Keratinocyte (primary cell): Measurements from ENCODE around the gene BRF1. TPM values are rescaled to one million over a fixed set of nuclear protein-coding genes. Genes with fewer than 3 reads are reported as not detected.

Source experiments
- DNase-seq: peaks from one replicate; pipeline ENCODE4 v3.0.0-alpha.2; 2011; ENCODE audit warnings: low read depth, missing footprints, low spot score
- FAIRE-seq: peaks from 2 replicates; lab custom pipeline; 2011; peaks lifted over from hg19 to GRCh38; lab: Jason Lieb, UNC
- H2AFZ ChIP-seq: 2 replicates; pipeline ENCODE4 v1.6.0; 2012; ENCODE audit warnings: low read length, control low read depth, inconsistent platforms; ENCODE audit not compliant: control insufficient read depth
- H3K27ac ChIP-seq: 2 replicates; pipeline ENCODE4 v1.5.1; 2011; ENCODE audit warnings: low read length; ENCODE audit not compliant: control insufficient read depth, insufficient read depth
- H3K27me3 ChIP-seq: 3 replicates; pipeline ENCODE4 v1.6.0; 2011; ENCODE audit warnings: low read length; ENCODE audit not compliant: control insufficient read depth, insufficient read depth; ENCODE audit errors: extremely low read depth
- H3K36me3 ChIP-seq, 2 experiments: 2 replicates in 1 of 2; 3 replicates in 1 of 2; pipeline ENCODE4 v1.5.1; 2011; ENCODE audit warnings: low read length in 2 of 2, mild to moderate bottlenecking in 1 of 2; ENCODE audit not compliant: control insufficient read depth in 2 of 2, insufficient read depth in 2 of 2; ENCODE audit errors: extremely low read depth in 1 of 2
- H3K4me1 ChIP-seq: 3 replicates; pipeline ENCODE4 v1.5.1; 2011; ENCODE audit warnings: low read length; ENCODE audit not compliant: control insufficient read depth, insufficient read depth; ENCODE audit errors: extremely low read depth
- H3K4me2 ChIP-seq: 3 replicates; pipeline ENCODE4 v1.6.0; 2011; ENCODE audit warnings: low read depth, low read length; ENCODE audit not compliant: control insufficient read depth, insufficient read depth; ENCODE audit errors: extremely low read depth
- H3K4me3 ChIP-seq, 3 experiments: fragments of 200-600 bp in 1 of 3; sonication (generic) in 1 of 3; 2 replicates in 2 of 3; 3 replicates in 1 of 3; pipeline ENCODE4 v1.5.1; 2011 to 2016; ENCODE audit warnings: low read length in 3 of 3, mild to moderate bottlenecking in 3 of 3, control low read depth in 2 of 3, inconsistent platforms in 1 of 3, low read depth in 1 of 3, mixed read lengths in 1 of 3, mixed run types in 1 of 3, moderate library complexity in 1 of 3; ENCODE audit not compliant: control insufficient read depth in 2 of 3, insufficient read depth in 2 of 3; ENCODE audit errors: extremely low read depth in 1 of 3
- H3K79me2 ChIP-seq: 2 replicates; pipeline ENCODE4 v1.6.0; 2012; ENCODE audit warnings: low read length; ENCODE audit not compliant: control insufficient read depth, insufficient read depth
- H3K9ac ChIP-seq: 3 replicates; pipeline ENCODE4 v1.6.0; 2011; ENCODE audit warnings: low read length; ENCODE audit not compliant: control insufficient read depth, insufficient read depth; ENCODE audit errors: extremely low read depth
- H3K9me1 ChIP-seq: 3 replicates; pipeline ENCODE4 v1.6.0; 2011; ENCODE audit warnings: low read length; ENCODE audit not compliant: control insufficient read depth, insufficient read depth; ENCODE audit errors: extremely low read depth
- H3K9me3 ChIP-seq: 2 replicates; pipeline ENCODE4 v1.5.1; 2012; ENCODE audit warnings: low read depth, low read length; ENCODE audit not compliant: control insufficient read depth
- H4K20me1 ChIP-seq: 3 replicates; pipeline ENCODE4 v1.6.0; 2011; ENCODE audit warnings: low read length; ENCODE audit not compliant: control insufficient read depth, insufficient read depth; ENCODE audit errors: extremely low read depth
- EZH2 ChIP-seq: IDR thresholded peaks from one replicate; pipeline ENCODE4 v1.6.1; 2012; ENCODE audit warnings: inconsistent platforms, mild to moderate bottlenecking, low read length, moderate library complexity
- dilution Hi-C: fragments of 300-500 bp; cut with MboI; formaldehyde crosslinking; loops from one replicate; pipeline ENCODE4 v1.7.0; 2020; ENCODE audit warnings: low sequenced_read_pairs; ENCODE audit not compliant: extremely low pct_ligation_motif_present
- polyA plus RNA-seq, 5 experiments: library from polyadenylated mRNA; depleted of rRNA in 3 of 5; stranded (reverse) in 3 of 5; stranded (forward) in 1 of 5; unstranded in 1 of 5; fragments of >200 nt; gene quantifications; 1 replicate in 1 of 5; 2 replicates in 3 of 5; 3 replicates in 1 of 5; pipeline versions ENCODE4 v1.2.1 to v1.2.3, GENCODE V29; 2011 to 2012; ENCODE audit warnings: missing spikeins in 2 of 5, low read depth in 1 of 5, low replicate concordance in 1 of 5
- TF ChIP-seq, protein P1 (sequence below), 3 experiments: IDR thresholded peaks in 1 of 3; conservative IDR thresholded peaks in 1 of 3; optimal IDR thresholded peaks in 1 of 3; 2 replicates in 2 of 3; 3 replicates in 1 of 3; pipeline versions ENCODE3 to v1.5.1; 2011; ENCODE audit warnings: low read length in 3 of 3, mild to moderate bottlenecking in 3 of 3, moderate library complexity in 2 of 3, control low read depth in 1 of 3, inconsistent platforms in 1 of 3; ENCODE audit not compliant: insufficient read depth in 2 of 3; ENCODE audit errors: extremely low read depth in 1 of 3

Gene BRF1
- polyA plus RNA-seq, 1 donor (not counting 4 experiments of a cell fraction or from before 2014, with no cell fraction given) = 6.5 TPM

DNA sequence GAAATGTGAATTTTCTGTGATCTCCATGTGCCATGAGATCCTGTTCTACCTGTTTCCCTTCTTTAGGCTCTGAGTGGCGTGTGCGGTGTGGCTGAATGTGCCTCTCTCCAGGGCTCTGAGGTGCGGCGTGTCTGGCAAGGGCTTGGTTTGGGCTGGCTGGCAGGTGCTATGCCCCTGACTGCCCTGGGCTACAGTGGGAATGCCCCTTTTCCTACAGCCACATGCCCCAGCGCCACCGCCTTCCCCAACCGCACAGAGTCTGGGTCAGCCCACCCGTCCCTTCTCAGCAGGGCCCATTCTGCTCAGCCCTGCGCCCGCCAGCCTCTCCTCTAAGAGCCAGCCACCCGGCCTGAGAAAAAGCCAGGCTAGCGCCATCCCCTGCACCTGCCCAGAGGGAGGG is 27.7 kb downstream of the BRF1 start:
- H3K79me2 ChIP-seq = peaks cover 9% of the 10 kb centered on the region
- peaks cover 2% of the 10 kb centered on the region for H4K20me1 ChIP-seq
- no peak overlapping the region for H3K9ac ChIP-seq
- no peak for FAIRE-seq
- TF ChIP-seq, protein P1, sequence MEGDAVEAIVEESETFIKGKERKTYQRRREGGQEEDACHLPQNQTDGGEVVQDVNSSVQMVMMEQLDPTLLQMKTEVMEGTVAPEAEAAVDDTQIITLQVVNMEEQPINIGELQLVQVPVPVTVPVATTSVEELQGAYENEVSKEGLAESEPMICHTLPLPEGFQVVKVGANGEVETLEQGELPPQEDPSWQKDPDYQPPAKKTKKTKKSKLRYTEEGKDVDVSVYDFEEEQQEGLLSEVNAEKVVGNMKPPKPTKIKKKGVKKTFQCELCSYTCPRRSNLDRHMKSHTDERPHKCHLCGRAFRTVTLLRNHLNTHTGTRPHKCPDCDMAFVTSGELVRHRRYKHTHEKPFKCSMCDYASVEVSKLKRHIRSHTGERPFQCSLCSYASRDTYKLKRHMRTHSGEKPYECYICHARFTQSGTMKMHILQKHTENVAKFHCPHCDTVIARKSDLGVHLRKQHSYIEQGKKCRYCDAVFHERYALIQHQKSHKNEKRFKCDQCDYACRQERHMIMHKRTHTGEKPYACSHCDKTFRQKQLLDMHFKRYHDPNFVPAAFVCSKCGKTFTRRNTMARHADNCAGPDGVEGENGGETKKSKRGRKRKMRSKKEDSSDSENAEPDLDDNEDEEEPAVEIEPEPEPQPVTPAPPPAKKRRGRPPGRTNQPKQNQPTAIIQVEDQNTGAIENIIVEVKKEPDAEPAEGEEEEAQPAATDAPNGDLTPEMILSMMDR (optimal IDR thresholded peaks at IDR 0.05 in 1 of 3, IDR thresholded peaks at IDR 0.05 in 1 of 3, conservative IDR thresholded peaks at IDR 0.05 in 1 of 3; ENCODE audit: extremely low read depth in 1 of 3, insufficient read depth in 2 of 3, low read length in 3 of 3) = no peak
- TF ChIP-seq EZH2 = no peak
- dilution Hi-C loops = no loop called here
- no peak overlapping the region for H2AFZ ChIP-seq
- no peak overlapping the region for H3K4me2 ChIP-seq
- H3K4me1 ChIP-seq = peaks cover 6% of the 10 kb centered on the region
- H3K27ac ChIP-seq = no peak overlapping the region
- H3K9me1 ChIP-seq = no peaks in the 10 kb centered on the region
- H3K9me3 ChIP-seq = no peaks in the 10 kb centered on the region
- peaks cover 0 to 5% of the 10 kb centered on the region in 2 experiments for H3K36me3 ChIP-seq
- no peak for DNase-seq
- no peak overlapping the region for H3K4me3 ChIP-seq
- no peaks in the 10 kb centered on the region for H3K27me3 ChIP-seq

DNA sequence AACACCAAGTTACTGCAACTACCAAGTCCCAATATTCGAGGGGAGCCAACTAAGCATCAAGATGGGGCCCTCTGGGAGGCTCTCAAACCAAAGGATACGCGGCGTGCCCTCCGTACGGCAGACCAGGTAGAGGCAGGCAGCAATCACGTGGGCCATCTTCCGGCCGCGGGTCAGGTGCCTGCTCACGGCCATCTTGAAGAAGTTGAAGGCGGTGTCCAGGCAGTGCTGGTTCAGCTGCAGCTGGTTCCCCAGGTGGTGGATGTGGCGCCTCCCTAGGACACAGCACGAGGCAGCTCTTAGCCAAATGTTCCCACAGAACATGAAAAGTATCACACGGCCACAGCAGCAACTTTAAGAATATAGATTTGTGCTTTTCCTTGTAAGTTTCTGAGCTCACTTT is 28.2 kb downstream of the BRF1 start:
- Histone ChIP-seq H3K4me3 (no peak overlapping the region), H4K20me1 (peaks cover 2% of the 10 kb centered on the region), H3K9ac (no peak overlapping the region), H2AFZ (no peak overlapping the region), H3K27me3 (no peaks in the 10 kb centered on the region), H3K4me2 (no peak overlapping the region), H3K79me2 (peaks cover 9% of the 10 kb centered on the region), H3K4me1 (peaks cover 6% of the 10 kb centered on the region), H3K9me3 (no peaks in the 10 kb centered on the region), H3K9me1 (no peaks in the 10 kb centered on the region), H3K36me3 (peaks cover 0 to 5% of the 10 kb centered on the region in 2 experiments), H3K27ac (no peak overlapping the region)
- FAIRE-seq (no peak), DNase-seq (no peak)
- TF ChIP-seq, protein P1 (optimal IDR thresholded peaks at IDR 0.05 in 1 of 3, IDR thresholded peaks at IDR 0.05 in 1 of 3, conservative IDR thresholded peaks at IDR 0.05 in 1 of 3; ENCODE audit: extremely low read depth in 1 of 3, insufficient read depth in 2 of 3, low read length in 3 of 3) = no peak
- no peak for TF ChIP-seq EZH2
- dilution Hi-C loops = no loop called here
